ENCODE results near the gene GSTT4.

GRCh38 chr22:24008381-24009226 lies 3.4 kb upstream of the GSTT4 start:
- TF ChIP-seq CTCF (IDR thresholded peaks at IDR 0.05) (no peak), POLR2A (IDR thresholded peaks at IDR 0.05) (no peak), POLR2AphosphoS5 (IDR thresholded peaks at IDR 0.05) (no peak)
